Prostate gland (tissue), 2 donors: ENCODE results near the gene TRPV5.

Source experiments
- POLR2A ChIP-seq: fragments of 450-650 bp; IDR thresholded peaks from one replicate; pipeline ENCODE4 v1.6.1; 2016; ENCODE audit warnings: antibody characterized with exemption, mild to moderate bottlenecking
- POLR2AphosphoS5 ChIP-seq: sonication (generic); formaldehyde crosslinking; IDR thresholded peaks from one replicate; pipeline ENCODE4 v1.6.1; 2017; ENCODE audit warnings: antibody characterized with exemption
- TF ChIP-seq, protein P1 (sequence below), 4 experiments: fragments of 200-600 bp in 2 of 4; fragments of 450-650 bp in 2 of 4; sonication (generic) in 2 of 4; IDR thresholded peaks; 1 replicate in 3 of 4; 2 replicates in 1 of 4; pipeline ENCODE4 v1.5.1; 2016 to 2019; ENCODE audit warnings: antibody characterized with exemption in 4 of 4, mild to moderate bottlenecking in 2 of 4, moderate library complexity in 2 of 4

GRCh38 chr7:142910031-142910433 lies 23.5 kb downstream of the TRPV5 start:
- TF ChIP-seq, protein P1, sequence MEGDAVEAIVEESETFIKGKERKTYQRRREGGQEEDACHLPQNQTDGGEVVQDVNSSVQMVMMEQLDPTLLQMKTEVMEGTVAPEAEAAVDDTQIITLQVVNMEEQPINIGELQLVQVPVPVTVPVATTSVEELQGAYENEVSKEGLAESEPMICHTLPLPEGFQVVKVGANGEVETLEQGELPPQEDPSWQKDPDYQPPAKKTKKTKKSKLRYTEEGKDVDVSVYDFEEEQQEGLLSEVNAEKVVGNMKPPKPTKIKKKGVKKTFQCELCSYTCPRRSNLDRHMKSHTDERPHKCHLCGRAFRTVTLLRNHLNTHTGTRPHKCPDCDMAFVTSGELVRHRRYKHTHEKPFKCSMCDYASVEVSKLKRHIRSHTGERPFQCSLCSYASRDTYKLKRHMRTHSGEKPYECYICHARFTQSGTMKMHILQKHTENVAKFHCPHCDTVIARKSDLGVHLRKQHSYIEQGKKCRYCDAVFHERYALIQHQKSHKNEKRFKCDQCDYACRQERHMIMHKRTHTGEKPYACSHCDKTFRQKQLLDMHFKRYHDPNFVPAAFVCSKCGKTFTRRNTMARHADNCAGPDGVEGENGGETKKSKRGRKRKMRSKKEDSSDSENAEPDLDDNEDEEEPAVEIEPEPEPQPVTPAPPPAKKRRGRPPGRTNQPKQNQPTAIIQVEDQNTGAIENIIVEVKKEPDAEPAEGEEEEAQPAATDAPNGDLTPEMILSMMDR (IDR thresholded peaks at IDR 0.05): no peak
- TF ChIP-seq POLR2A: no peak
- no peak for TF ChIP-seq POLR2AphosphoS5
